Measurements from ENCODE around the gene CIAO2A.

Gene CIAO2A

GRCh38 chr15:64105113-64105704, 11.6 kb upstream of the CIAO2A start:
- Histone ChIP-seq H2AFZ (ENCODE audit: low read depth, low read length) (no peak overlapping the region), H3K27me3 (ENCODE audit: insufficient read depth, low read length) (no peaks in the 10 kb centered on the region), H3K36me3 (ENCODE audit: insufficient read depth, low read length) (no peaks in the 10 kb centered on the region), H3K9me3 (ENCODE audit: low read length) (peaks cover 2% of the 10 kb centered on the region), H3K4me3 (ENCODE audit: low read length) (no peak overlapping the region), H3K4me1 (ENCODE audit: insufficient read depth, low read length) (no peaks in the 10 kb centered on the region)

GRCh38 chr15:64102497-64102896, 8.9 kb upstream of the CIAO2A start:
- H3K4me3 ChIP-seq (ENCODE audit: low read length) = no peak overlapping the region
- H3K27me3 ChIP-seq (ENCODE audit: insufficient read depth, low read length) = no peaks in the 10 kb centered on the region
- H3K4me1 ChIP-seq (ENCODE audit: insufficient read depth, low read length) = peaks cover 7% of the 10 kb centered on the region
- peaks cover 2% of the 10 kb centered on the region for H3K9me3 ChIP-seq (ENCODE audit: low read length)
- H3K36me3 ChIP-seq (ENCODE audit: insufficient read depth, low read length) = no peaks in the 10 kb centered on the region
- no peak overlapping the region for H2AFZ ChIP-seq (ENCODE audit: low read depth, low read length)

- Histone ChIP-seq H2AFZ (ENCODE audit: low read depth, low read length) (no peak overlapping the region), H3K4me3 (ENCODE audit: low read length) (no peak overlapping the region), H3K36me3 (ENCODE audit: insufficient read depth, low read length) (no peaks in the 10 kb centered on the region), H3K9me3 (ENCODE audit: low read length) (peaks cover 2% of the 10 kb centered on the region), H3K27me3 (ENCODE audit: insufficient read depth, low read length) (no peaks in the 10 kb centered on the region), H3K4me1 (ENCODE audit: insufficient read depth, low read length) (peaks cover 14% of the 10 kb centered on the region)
Measured at GRCh38 chr15:64100958-64101357, 7.3 kb upstream of the CIAO2A start.

- Histone ChIP-seq H2AFZ (ENCODE audit: low read depth, low read length) (no peak overlapping the region), H3K36me3 (ENCODE audit: insufficient read depth, low read length) (no peaks in the 10 kb centered on the region), H3K4me1 (ENCODE audit: insufficient read depth, low read length) (peaks cover 23% of the 10 kb centered on the region), H3K9me3 (ENCODE audit: low read length) (peaks cover 2% of the 10 kb centered on the region), H3K4me3 (ENCODE audit: low read length) (no peak overlapping the region), H3K27me3 (ENCODE audit: insufficient read depth, low read length) (no peaks in the 10 kb centered on the region)
Measured at GRCh38 chr15:64099379-64099778, 5.7 kb upstream of the CIAO2A start.

- peak overlapping the region; percentile 62 for H3K4me3 ChIP-seq (ENCODE audit: low read length)
- peaks cover 31% of the 10 kb centered on the region for H3K4me1 ChIP-seq (ENCODE audit: insufficient read depth, low read length)
- H3K27me3 ChIP-seq (ENCODE audit: insufficient read depth, low read length) = no peaks in the 10 kb centered on the region
- H2AFZ ChIP-seq (ENCODE audit: low read depth, low read length) = no peak overlapping the region
- no peaks in the 10 kb centered on the region for H3K9me3 ChIP-seq (ENCODE audit: low read length)
- H3K36me3 ChIP-seq (ENCODE audit: insufficient read depth, low read length) = no peaks in the 10 kb centered on the region
Measured at GRCh38 chr15:64096668-64097384, 3.2 kb upstream of the CIAO2A start.

GRCh38 chr15:64095795-64096667, 2.4 kb upstream of the CIAO2A start, which contains the start of gene SNX1:
Gene SNX1 (plus strand): TSS chr15:64095982. CDS start chr15:64096014, 32 bp downstream.
- Histone ChIP-seq H2AFZ (ENCODE audit: low read depth, low read length) (peak within 1 kb of the TSS; percentile 47), H3K4me1 (ENCODE audit: insufficient read depth, low read length) (peaks cover 31% of the 10 kb centered on the region), H3K27me3 (ENCODE audit: insufficient read depth, low read length) (no peaks in the 10 kb centered on the region), H3K9me3 (ENCODE audit: low read length) (no peaks in the 10 kb centered on the region), H3K4me3 (ENCODE audit: low read length) (peak within 1 kb of the TSS; percentile 76), H3K36me3 (ENCODE audit: insufficient read depth, low read length) (no peaks in the 10 kb centered on the region)

GRCh38 chr15:64095431-64095794, 1.8 kb upstream of the CIAO2A start:
- Histone ChIP-seq H3K27me3 (ENCODE audit: insufficient read depth, low read length) (no peaks in the 10 kb centered on the region), H3K4me1 (ENCODE audit: insufficient read depth, low read length) (peaks cover 31% of the 10 kb centered on the region), H3K36me3 (ENCODE audit: insufficient read depth, low read length) (no peaks in the 10 kb centered on the region), H3K9me3 (ENCODE audit: low read length) (no peaks in the 10 kb centered on the region), H3K4me3 (ENCODE audit: low read length) (peak overlapping the region; percentile 62), H2AFZ (ENCODE audit: low read depth, low read length) (peak overlapping the region; percentile 47)

- no peaks in the 10 kb centered on the region for H3K27me3 ChIP-seq (ENCODE audit: insufficient read depth, low read length)
- H2AFZ ChIP-seq (ENCODE audit: low read depth, low read length) = peak overlapping the region; percentile 66
- H3K9me3 ChIP-seq (ENCODE audit: low read length) = peaks cover 1% of the 10 kb centered on the region
- peaks cover 29% of the 10 kb centered on the region for H3K4me1 ChIP-seq (ENCODE audit: insufficient read depth, low read length)
- H3K36me3 ChIP-seq (ENCODE audit: insufficient read depth, low read length) = peaks cover 11% of the 10 kb centered on the region
- H3K4me3 ChIP-seq (ENCODE audit: low read length) = peak overlapping the region; percentile 76
Measured at GRCh38 chr15:64092864-64093626, 593 bp downstream of the CIAO2A start.

- Histone ChIP-seq H2AFZ (ENCODE audit: low read depth, low read length) (no peak overlapping the region), H3K36me3 (ENCODE audit: insufficient read depth, low read length) (peaks cover 19% of the 10 kb centered on the region), H3K4me1 (ENCODE audit: insufficient read depth, low read length) (peaks cover 21% of the 10 kb centered on the region), H3K4me3 (ENCODE audit: low read length) (peak overlapping the region; percentile 76), H3K9me3 (ENCODE audit: low read length) (peaks cover 4% of the 10 kb centered on the region), H3K27me3 (ENCODE audit: insufficient read depth, low read length) (no peaks in the 10 kb centered on the region)
Measured at GRCh38 chr15:64092075-64092820, 1.4 kb downstream of the CIAO2A start.

- Histone ChIP-seq H3K4me3 (ENCODE audit: low read length) (no peak overlapping the region), H3K9me3 (ENCODE audit: low read length) (peaks cover 4% of the 10 kb centered on the region), H3K36me3 (ENCODE audit: insufficient read depth, low read length) (peaks cover 20% of the 10 kb centered on the region)
Measured at GRCh38 chr15:64090527-64090926, 3.1 kb downstream of the CIAO2A start.

GRCh38 chr15:64089543-64090280, 3.9 kb downstream of the CIAO2A start:
- H3K4me1 ChIP-seq (ENCODE audit: insufficient read depth, low read length) = peaks cover 10% of the 10 kb centered on the region
- H3K4me3 ChIP-seq (ENCODE audit: low read length) = no peak overlapping the region
- H2AFZ ChIP-seq (ENCODE audit: low read depth, low read length) = no peak overlapping the region

More at GRCh38 chr15:64090527-64090926, 3.1 kb downstream of the CIAO2A start:
- H3K27me3 ChIP-seq (ENCODE audit: insufficient read depth, low read length) = no peaks in the 10 kb centered on the region
- peaks cover 18% of the 10 kb centered on the region for H3K4me1 ChIP-seq (ENCODE audit: insufficient read depth, low read length)
- H2AFZ ChIP-seq (ENCODE audit: low read depth, low read length) = no peak overlapping the region

More at GRCh38 chr15:64089543-64090280, 3.9 kb downstream of the CIAO2A start:
- H3K27me3 ChIP-seq (ENCODE audit: insufficient read depth, low read length) = no peaks in the 10 kb centered on the region
- peaks cover 20% of the 10 kb centered on the region for H3K36me3 ChIP-seq (ENCODE audit: insufficient read depth, low read length)
- peaks cover 4% of the 10 kb centered on the region for H3K9me3 ChIP-seq (ENCODE audit: low read length)
